GM12873 (cell line): ENCODE data around the gene SELENBP1.

Source experiments
- TF ChIP-seq, protein P1 (sequence below): IDR thresholded peaks from 2 replicates; pipeline ENCODE4 v1.5.1; 2012; ENCODE audit warnings: low read depth, mild to moderate bottlenecking, moderate library complexity, low read length, control low read depth; ENCODE audit not compliant: insufficient read depth; ENCODE audit errors: missing control alignments

The SELENBP1 gene

DNA sequence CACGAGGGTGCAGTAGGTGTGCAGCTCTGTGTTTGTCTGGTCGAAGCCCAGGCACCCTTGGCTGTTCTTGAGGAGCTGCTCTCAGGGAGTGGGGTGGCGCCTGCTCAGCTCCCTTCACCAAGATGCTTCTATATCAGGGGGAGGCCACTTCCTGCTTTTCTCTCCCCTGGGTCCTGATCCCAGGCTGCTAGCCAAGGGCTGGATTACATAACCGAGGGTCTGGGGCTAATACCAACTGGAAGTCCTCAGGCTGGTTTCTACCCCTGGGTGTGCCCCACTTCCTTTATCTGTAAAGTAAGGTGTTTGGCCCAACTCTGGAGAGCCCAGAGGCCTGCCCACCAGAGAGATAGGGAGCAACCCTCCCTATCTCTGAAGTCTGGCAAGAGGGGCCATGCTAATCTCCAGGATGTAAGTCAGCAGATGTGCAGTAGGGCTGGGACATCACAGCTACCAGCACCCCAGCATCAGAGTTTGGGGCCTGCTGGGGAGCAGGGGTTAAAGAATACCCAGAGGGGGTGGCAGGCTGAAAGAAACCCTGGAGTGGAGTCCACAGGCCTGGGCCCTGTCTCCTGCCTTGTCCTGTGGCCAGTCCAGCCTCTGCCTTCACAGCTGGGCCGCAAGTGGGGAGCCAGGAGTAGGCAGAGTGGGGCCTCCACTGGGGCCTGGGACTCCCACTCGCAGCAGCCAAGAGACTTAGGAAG, 2.1 kb downstream of the SELENBP1 start:
- TF ChIP-seq, protein P1, sequence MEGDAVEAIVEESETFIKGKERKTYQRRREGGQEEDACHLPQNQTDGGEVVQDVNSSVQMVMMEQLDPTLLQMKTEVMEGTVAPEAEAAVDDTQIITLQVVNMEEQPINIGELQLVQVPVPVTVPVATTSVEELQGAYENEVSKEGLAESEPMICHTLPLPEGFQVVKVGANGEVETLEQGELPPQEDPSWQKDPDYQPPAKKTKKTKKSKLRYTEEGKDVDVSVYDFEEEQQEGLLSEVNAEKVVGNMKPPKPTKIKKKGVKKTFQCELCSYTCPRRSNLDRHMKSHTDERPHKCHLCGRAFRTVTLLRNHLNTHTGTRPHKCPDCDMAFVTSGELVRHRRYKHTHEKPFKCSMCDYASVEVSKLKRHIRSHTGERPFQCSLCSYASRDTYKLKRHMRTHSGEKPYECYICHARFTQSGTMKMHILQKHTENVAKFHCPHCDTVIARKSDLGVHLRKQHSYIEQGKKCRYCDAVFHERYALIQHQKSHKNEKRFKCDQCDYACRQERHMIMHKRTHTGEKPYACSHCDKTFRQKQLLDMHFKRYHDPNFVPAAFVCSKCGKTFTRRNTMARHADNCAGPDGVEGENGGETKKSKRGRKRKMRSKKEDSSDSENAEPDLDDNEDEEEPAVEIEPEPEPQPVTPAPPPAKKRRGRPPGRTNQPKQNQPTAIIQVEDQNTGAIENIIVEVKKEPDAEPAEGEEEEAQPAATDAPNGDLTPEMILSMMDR: no peak

DNA sequence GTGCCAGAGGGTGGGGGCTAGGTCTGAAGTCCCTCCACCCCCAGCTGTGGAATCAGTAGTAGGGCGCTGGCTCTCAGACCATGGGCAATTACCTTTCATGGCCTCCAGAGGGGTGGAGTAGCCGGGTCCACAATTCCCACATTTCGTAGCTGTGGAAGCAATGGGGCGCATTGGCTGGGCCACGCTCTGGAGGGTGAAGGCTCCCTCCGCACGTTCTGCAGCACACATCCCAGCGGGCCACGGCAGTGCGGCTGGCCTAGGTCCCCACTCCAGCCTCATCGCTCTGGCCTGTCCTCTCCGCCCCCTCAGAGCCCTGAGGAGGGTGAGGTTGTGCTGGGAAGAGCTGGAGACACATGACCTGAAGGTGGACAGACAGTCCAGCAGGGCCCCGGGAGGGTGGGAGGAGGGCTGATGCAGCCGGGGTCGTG, 2.9 kb downstream of the SELENBP1 start:
- TF ChIP-seq, protein P1: no peak

GRCh38 chr1:151369302-151369610, 3.2 kb downstream of the SELENBP1 start:
- TF ChIP-seq, protein P1: no peak

- TF ChIP-seq, protein P1: no peak
These were observed 3.9 kb downstream of the SELENBP1 start for GRCh38 chr1:151368393-151369301.

GRCh38 chr1:151367658-151368392, 4.7 kb downstream of the SELENBP1 start:
- TF ChIP-seq, protein P1: no peak

GRCh38 chr1:151364996-151365395, 7.5 kb downstream of the SELENBP1 start:
- TF ChIP-seq, protein P1: peak; percentile 26
